Neural cell (in vitro differentiated cells): ENCODE results near the gene TSPAN9. TPM values are rescaled to one million over a fixed set of nuclear protein-coding genes. Genes with fewer than 3 reads are reported as not detected.

ENCODE experiments used
- H2AFZ ChIP-seq: fragments of 200-600, 300-800 bp; sonication (generic), shearing (Covaris generic); 2 replicates; pipeline ENCODE4 v1.6.0; 2014; ENCODE audit warnings: low read depth, mild to moderate bottlenecking, antibody characterized with exemption, low read length, moderate library complexity
- H3F3A ChIP-seq: fragments of 200-600 bp; shearing (Covaris generic); 2 replicates; pipeline ENCODE4 v1.6.1; 2016; ENCODE audit warnings: mild to moderate bottlenecking, moderate library complexity, mixed read lengths, antibody characterized with exemption, low read length; ENCODE audit not compliant: insufficient read depth, poor library complexity, severe bottlenecking
- H3K27ac ChIP-seq: fragments of 200-600, 300-800 bp; sonication (generic), shearing (Covaris generic); 2 replicates; pipeline ENCODE4 v1.5.1; 2014; ENCODE audit warnings: mild to moderate bottlenecking, low read length, moderate library complexity
- H3K27me3 ChIP-seq: fragments of 300-800, 200-600 bp; sonication (generic), shearing (Covaris generic); 2 replicates; pipeline ENCODE4 v1.6.0; 2014; ENCODE audit warnings: mild to moderate bottlenecking, low read depth, low read length, moderate library complexity; ENCODE audit not compliant: insufficient read depth
- H3K36me3 ChIP-seq: fragments of 300-800, 200-600 bp; sonication (generic), shearing (Covaris generic); 2 replicates; pipeline ENCODE4 v1.5.1; 2014; ENCODE audit warnings: mild to moderate bottlenecking, antibody characterized with exemption, low read length, moderate library complexity; ENCODE audit not compliant: insufficient read depth
- H3K4me2 ChIP-seq: fragments of 300-800, 200-600 bp; sonication (generic), shearing (Covaris generic); 2 replicates; pipeline ENCODE4 v1.6.0; 2014; ENCODE audit warnings: mild to moderate bottlenecking, low read length
- H3K4me3 ChIP-seq: fragments of 300-800, 200-600 bp; sonication (generic), shearing (Covaris generic); 2 replicates; pipeline ENCODE4 v1.5.1; 2014; ENCODE audit warnings: mild to moderate bottlenecking, low read length, moderate library complexity
- H3K79me2 ChIP-seq: fragments of 200-600 bp; shearing (Covaris generic); replicated peaks from 2 replicates; pipeline ENCODE4 v1.6.0; 2014; ENCODE audit warnings: mild to moderate bottlenecking, low read length, moderate library complexity; ENCODE audit not compliant: insufficient read depth
- H3K9ac ChIP-seq: fragments of 300-800, 200-600 bp; sonication (generic), shearing (Covaris generic); 2 replicates; pipeline ENCODE4 v1.6.1; 2016; ENCODE audit warnings: mild to moderate bottlenecking, low read length, mixed read lengths
- H3K9me2 ChIP-seq: fragments of 200-600 bp; shearing (Covaris generic); 2 replicates; pipeline ENCODE4 v1.6.1; 2016; ENCODE audit warnings: mild to moderate bottlenecking, low read length, mixed read lengths; ENCODE audit not compliant: insufficient read depth
- H3K9me3 ChIP-seq: fragments of 200-600, 300-800 bp; sonication (generic), shearing (Covaris generic); 2 replicates; pipeline ENCODE4 v1.6.1; 2016; ENCODE audit warnings: mild to moderate bottlenecking, mixed run types, low read length, moderate library complexity, mixed read lengths
- H4K20me1 ChIP-seq: fragments of 200-600 bp; shearing (Covaris generic); 2 replicates; pipeline ENCODE4 v1.6.1; 2016; ENCODE audit warnings: mild to moderate bottlenecking, mixed run types; ENCODE audit not compliant: insufficient read depth
- EP300 ChIP-seq: fragments of 450-650 bp; conservative IDR thresholded peaks from 2 replicates; pipeline ENCODE4 v1.6.1; 2014; ENCODE audit warnings: antibody characterized with exemption, mild to moderate bottlenecking, moderate library complexity; ENCODE audit not compliant: poor library complexity, severe bottlenecking
- EZH2 ChIP-seq: fragments of 200-600, 300-800 bp; shearing (Covaris generic), sonication (generic); IDR thresholded peaks from 2 replicates; pipeline ENCODE4 v1.6.1; 2014; ENCODE audit warnings: antibody characterized with exemption, low read length, borderline replicate concordance, mild to moderate bottlenecking; ENCODE audit not compliant: insufficient read depth, poor library complexity, severe bottlenecking
- MXI1 ChIP-seq: fragments of 450-650 bp; conservative IDR thresholded peaks from 2 replicates; pipeline ENCODE4 v1.6.1; 2014; ENCODE audit warnings: antibody characterized with exemption, mild to moderate bottlenecking; ENCODE audit not compliant: poor library complexity, severe bottlenecking
- POLR2AphosphoS5 ChIP-seq: IDR thresholded peaks from 2 replicates; pipeline ENCODE4 v1.6.1; 2012
- RAD21 ChIP-seq: fragments of 450-650 bp; conservative IDR thresholded peaks from 2 replicates; pipeline ENCODE4 v1.6.1; 2014; ENCODE audit warnings: antibody characterized with exemption, mild to moderate bottlenecking, moderate library complexity
- SMC3 ChIP-seq: fragments of 450-650 bp; conservative IDR thresholded peaks from 2 replicates; pipeline ENCODE4 v1.6.1; 2014; ENCODE audit warnings: antibody characterized with exemption, mild to moderate bottlenecking, moderate library complexity; ENCODE audit not compliant: poor library complexity
- TAF1 ChIP-seq: IDR thresholded peaks from 2 replicates; pipeline ENCODE4 v1.6.1; 2012; ENCODE audit warnings: low read depth
- polyA plus RNA-seq: library from polyadenylated mRNA; depleted of rRNA; stranded (reverse); fragments of >200 nt; gene quantifications from 2 replicates; pipeline ENCODE4 v1.2.3, GENCODE V29; 2014
- TF ChIP-seq, protein P1 (sequence below): IDR thresholded peaks from 2 replicates; pipeline ENCODE4 v1.6.1; 2012; ENCODE audit warnings: borderline replicate concordance
- TF ChIP-seq, protein P2 (sequence below): fragments of 450-650 bp; IDR thresholded peaks from 2 replicates; pipeline ENCODE4 v1.5.1; 2014; ENCODE audit warnings: antibody characterized with exemption, mild to moderate bottlenecking, moderate library complexity; ENCODE audit not compliant: poor library complexity, severe bottlenecking

Gene TSPAN9
- polyA plus RNA-seq, 1 donor from 2014 or later: 11.9 TPM

DNA sequence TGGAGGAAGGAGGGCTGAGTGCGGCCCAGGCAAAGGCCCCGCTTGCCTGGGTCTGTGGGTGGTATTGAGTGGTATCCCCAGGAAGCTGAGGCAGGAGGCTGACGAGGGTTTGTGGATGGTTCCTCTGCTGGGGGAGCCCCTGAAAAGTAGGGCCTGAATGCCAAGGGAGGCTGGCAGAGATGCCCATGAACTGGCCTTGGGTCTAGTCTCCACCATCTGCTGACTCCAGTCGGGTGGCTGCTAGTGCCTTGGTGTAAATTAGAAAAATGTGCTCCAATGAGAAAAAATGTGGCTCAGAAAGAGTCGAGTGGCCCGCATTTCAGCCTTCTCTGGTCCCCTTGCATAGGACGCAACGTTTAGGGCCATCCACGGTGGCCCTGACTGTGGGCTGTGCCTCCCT is 232.6 kb downstream of the TSPAN9 start:
- Histone ChIP-seq H3K9ac (no peak overlapping the region), H3K36me3 (no peaks in the 10 kb centered on the region), H3K27me3 (no peaks in the 10 kb centered on the region), H2AFZ (no peak overlapping the region), H4K20me1 (no peaks in the 10 kb centered on the region), H3K9me3 (no peaks in the 10 kb centered on the region), H3K4me3 (no peak overlapping the region), H3K4me2 (no peak overlapping the region), H3K9me2 (no peaks in the 10 kb centered on the region), H3K27ac (no peak overlapping the region), H3F3A (no peaks in the 10 kb centered on the region), H3K79me2 (no peaks in the 10 kb centered on the region)
- TF ChIP-seq POLR2AphosphoS5: no peak
- no peak for TF ChIP-seq TAF1
- no peak for TF ChIP-seq SMC3
- TF ChIP-seq, protein P1, sequence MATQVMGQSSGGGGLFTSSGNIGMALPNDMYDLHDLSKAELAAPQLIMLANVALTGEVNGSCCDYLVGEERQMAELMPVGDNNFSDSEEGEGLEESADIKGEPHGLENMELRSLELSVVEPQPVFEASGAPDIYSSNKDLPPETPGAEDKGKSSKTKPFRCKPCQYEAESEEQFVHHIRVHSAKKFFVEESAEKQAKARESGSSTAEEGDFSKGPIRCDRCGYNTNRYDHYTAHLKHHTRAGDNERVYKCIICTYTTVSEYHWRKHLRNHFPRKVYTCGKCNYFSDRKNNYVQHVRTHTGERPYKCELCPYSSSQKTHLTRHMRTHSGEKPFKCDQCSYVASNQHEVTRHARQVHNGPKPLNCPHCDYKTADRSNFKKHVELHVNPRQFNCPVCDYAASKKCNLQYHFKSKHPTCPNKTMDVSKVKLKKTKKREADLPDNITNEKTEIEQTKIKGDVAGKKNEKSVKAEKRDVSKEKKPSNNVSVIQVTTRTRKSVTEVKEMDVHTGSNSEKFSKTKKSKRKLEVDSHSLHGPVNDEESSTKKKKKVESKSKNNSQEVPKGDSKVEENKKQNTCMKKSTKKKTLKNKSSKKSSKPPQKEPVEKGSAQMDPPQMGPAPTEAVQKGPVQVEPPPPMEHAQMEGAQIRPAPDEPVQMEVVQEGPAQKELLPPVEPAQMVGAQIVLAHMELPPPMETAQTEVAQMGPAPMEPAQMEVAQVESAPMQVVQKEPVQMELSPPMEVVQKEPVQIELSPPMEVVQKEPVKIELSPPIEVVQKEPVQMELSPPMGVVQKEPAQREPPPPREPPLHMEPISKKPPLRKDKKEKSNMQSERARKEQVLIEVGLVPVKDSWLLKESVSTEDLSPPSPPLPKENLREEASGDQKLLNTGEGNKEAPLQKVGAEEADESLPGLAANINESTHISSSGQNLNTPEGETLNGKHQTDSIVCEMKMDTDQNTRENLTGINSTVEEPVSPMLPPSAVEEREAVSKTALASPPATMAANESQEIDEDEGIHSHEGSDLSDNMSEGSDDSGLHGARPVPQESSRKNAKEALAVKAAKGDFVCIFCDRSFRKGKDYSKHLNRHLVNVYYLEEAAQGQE: no peak
- TF ChIP-seq RAD21: no peak
- TF ChIP-seq EP300: no peak
- TF ChIP-seq EZH2: no peak
- no peak for TF ChIP-seq MXI1
- TF ChIP-seq, protein P2, sequence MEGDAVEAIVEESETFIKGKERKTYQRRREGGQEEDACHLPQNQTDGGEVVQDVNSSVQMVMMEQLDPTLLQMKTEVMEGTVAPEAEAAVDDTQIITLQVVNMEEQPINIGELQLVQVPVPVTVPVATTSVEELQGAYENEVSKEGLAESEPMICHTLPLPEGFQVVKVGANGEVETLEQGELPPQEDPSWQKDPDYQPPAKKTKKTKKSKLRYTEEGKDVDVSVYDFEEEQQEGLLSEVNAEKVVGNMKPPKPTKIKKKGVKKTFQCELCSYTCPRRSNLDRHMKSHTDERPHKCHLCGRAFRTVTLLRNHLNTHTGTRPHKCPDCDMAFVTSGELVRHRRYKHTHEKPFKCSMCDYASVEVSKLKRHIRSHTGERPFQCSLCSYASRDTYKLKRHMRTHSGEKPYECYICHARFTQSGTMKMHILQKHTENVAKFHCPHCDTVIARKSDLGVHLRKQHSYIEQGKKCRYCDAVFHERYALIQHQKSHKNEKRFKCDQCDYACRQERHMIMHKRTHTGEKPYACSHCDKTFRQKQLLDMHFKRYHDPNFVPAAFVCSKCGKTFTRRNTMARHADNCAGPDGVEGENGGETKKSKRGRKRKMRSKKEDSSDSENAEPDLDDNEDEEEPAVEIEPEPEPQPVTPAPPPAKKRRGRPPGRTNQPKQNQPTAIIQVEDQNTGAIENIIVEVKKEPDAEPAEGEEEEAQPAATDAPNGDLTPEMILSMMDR: no peak

DNA sequence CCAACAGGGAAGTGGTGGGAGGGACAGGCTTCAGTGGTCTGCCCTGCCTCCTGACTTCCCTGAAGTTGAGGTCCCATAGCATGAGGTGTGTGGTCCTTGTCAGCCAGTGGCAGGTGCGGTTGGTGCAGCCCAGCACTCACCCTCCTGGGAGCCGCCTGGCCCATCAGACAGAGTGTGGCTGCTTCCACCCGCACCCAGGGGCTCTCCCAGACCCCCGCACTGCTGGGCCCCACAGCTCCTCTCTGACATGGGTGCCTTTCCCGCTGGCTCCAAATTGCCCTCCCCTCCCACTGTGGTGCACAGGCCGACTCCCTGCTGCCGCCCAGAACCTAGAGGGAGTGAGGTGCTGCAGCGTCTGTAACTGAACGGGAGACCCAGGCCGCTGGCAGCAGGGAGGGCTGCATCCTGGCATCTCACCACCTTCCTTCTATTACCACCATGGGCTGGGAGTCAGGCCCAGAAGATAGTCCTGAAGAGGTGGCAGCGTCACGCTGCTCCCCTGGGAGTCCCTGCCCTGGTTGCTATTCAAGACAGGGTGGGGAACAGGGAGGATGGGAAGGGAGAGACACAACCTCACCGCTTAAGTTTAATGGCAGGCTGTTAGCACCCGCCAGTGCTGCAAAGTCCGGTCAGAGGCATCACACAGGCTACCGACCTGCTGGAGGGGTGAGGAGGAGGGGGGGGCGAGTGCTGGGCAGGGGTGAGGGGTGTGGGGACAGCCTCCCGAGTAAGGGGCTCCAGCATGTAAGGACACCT is 233.3 kb downstream of the TSPAN9 start:
- no peaks in the 10 kb centered on the region for H4K20me1 ChIP-seq
- no peak overlapping the region for H3K27ac ChIP-seq
- H3K36me3 ChIP-seq: no peaks in the 10 kb centered on the region
- no peaks in the 10 kb centered on the region for H3K9me2 ChIP-seq
- H3F3A ChIP-seq: no peaks in the 10 kb centered on the region
- no peaks in the 10 kb centered on the region for H3K79me2 ChIP-seq
- H3K4me3 ChIP-seq: no peak overlapping the region
- no peak overlapping the region for H2AFZ ChIP-seq
- H3K9me3 ChIP-seq: no peaks in the 10 kb centered on the region
- no peak for TF ChIP-seq EZH2
- TF ChIP-seq MXI1: no peak
- no peak overlapping the region for H3K4me2 ChIP-seq
- no peaks in the 10 kb centered on the region for H3K27me3 ChIP-seq
- H3K9ac ChIP-seq: no peak overlapping the region
